Spinal cord (tissue), 10 donors: ENCODE measurements around the gene ZBTB7C. TPM values are rescaled to one million over a fixed set of nuclear protein-coding genes. Genes with fewer than 3 reads are reported as not detected.

ENCODE experiments used
- DNase-seq, 6 donors: peaks; one replicate each; pipeline versions ENCODE4 v3.0.0 to v3.0.0-alpha.2; 2013 to 2015; ENCODE audit warnings: low spot score in 6 of 6, low read depth in 4 of 6
- H3K27ac ChIP-seq: one replicate; pipeline ENCODE4 v1.5.1; 2013; ENCODE audit warnings: low read depth, low read length, control low read depth
- H3K27me3 ChIP-seq: one replicate; pipeline ENCODE4 v1.6.1; 2013; ENCODE audit warnings: low read length; ENCODE audit not compliant: control insufficient read depth, insufficient read depth
- H3K36me3 ChIP-seq: one replicate; pipeline ENCODE4 v1.6.1; 2013; ENCODE audit warnings: low read length; ENCODE audit not compliant: control insufficient read depth, insufficient read depth
- H3K4me1 ChIP-seq: one replicate; pipeline ENCODE4 v1.6.1; 2013; ENCODE audit warnings: low read length; ENCODE audit not compliant: control insufficient read depth, insufficient read depth
- H3K4me3 ChIP-seq: one replicate; pipeline ENCODE4 v1.5.1; 2013; ENCODE audit warnings: low read depth, low read length, control low read depth
- H3K9me3 ChIP-seq: one replicate; pipeline ENCODE4 v1.6.1; 2013; ENCODE audit warnings: low read length; ENCODE audit not compliant: control insufficient read depth, insufficient read depth
- WGBS: methylation state at CpG from one replicate; pipeline ENCODE4 v1.1.5; 2013; ENCODE audit warnings: missing lambda C conversion rate; ENCODE audit not compliant: insufficient coverage; 5-methylcytosine and 5-hydroxymethylcytosine counted together
- polyA plus RNA-seq, 2 donors: library from polyadenylated mRNA; unstranded; fragments of 120-200 nt; gene quantifications; one replicate each; pipeline ENCODE4 v1.2.1, GENCODE V29; 2013; ENCODE audit not compliant: insufficient read length in 2 of 2
- total RNA-seq, 2 donors: library from RNA; depleted of rRNA in 1 of 2; stranded (reverse); fragments of 120-200 nt in 1 of 2; fragments of >200 nt in 1 of 2; gene quantifications; one replicate each; pipeline versions ENCODE4 v1.2.3 to v1.2.4, GENCODE V29; 2013 to 2014
- donor health status: healthy.

ZBTB7C gene
- total and polyA plus RNA-seq, 4 donors = 7.6 to 15.7 (median 9.8) TPM

DNA sequence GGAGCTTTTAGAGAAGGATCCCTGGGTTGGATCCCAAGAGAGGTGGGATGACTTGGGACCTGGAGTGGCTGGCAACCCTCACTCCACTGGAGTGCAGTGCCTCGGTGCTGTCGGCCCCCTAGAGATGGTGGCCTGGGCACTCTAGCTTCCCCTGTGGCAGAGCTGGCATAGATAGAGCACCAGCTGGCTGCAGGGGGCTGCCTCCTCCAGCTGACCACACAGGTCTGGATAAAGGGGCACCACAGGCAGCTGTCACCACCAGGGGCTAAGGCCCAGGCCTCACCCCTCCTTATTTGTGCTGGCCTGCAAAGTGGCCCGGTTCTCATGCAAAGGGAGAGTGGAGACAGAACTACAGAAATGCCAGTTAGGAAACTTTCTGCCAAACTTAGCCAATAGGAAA lies 74.3 kb downstream of the ZBTB7C start:
- H3K27ac ChIP-seq = no peak overlapping the region
- peaks cover 14% of the 10 kb centered on the region for H3K4me1 ChIP-seq
- no peak overlapping the region for H3K4me3 ChIP-seq
- no peaks in the 10 kb centered on the region for H3K27me3 ChIP-seq
- H3K36me3 ChIP-seq = no peaks in the 10 kb centered on the region
- no peaks in the 10 kb centered on the region for H3K9me3 ChIP-seq
- 70% methylated on average over 3 of the region's 3 CpGs for WGBS
- DNase-seq = no peak

DNA sequence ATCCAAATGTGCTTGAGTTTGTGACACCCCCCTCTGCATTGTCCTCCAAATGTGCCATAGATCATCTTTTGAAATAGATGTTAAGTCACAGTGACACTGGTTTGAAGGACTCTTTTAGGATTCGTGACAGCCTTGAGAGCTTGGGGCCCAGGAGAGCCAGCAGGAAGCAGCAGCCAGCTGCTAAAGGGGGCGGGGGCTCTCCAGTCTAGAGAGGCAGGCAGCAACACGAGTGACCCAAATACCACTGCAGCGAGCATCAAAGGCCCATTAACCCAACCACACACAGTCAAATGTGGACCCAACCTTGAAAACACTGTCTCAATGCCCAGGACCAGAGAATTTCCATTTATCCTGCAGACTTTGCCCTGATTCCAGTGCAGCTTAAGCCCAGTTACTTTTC lies 75.6 kb downstream of the ZBTB7C start:
- Histone ChIP-seq H3K9me3 (no peaks in the 10 kb centered on the region), H3K36me3 (no peaks in the 10 kb centered on the region), H3K27me3 (no peaks in the 10 kb centered on the region), H3K27ac (no peak overlapping the region), H3K4me1 (peaks cover 7% of the 10 kb centered on the region), H3K4me3 (no peak overlapping the region)
- DNase-seq = peak in 1 of 6 donors; percentile 36
- WGBS = 17% methylated on average over 4 of the region's 4 CpGs

DNA sequence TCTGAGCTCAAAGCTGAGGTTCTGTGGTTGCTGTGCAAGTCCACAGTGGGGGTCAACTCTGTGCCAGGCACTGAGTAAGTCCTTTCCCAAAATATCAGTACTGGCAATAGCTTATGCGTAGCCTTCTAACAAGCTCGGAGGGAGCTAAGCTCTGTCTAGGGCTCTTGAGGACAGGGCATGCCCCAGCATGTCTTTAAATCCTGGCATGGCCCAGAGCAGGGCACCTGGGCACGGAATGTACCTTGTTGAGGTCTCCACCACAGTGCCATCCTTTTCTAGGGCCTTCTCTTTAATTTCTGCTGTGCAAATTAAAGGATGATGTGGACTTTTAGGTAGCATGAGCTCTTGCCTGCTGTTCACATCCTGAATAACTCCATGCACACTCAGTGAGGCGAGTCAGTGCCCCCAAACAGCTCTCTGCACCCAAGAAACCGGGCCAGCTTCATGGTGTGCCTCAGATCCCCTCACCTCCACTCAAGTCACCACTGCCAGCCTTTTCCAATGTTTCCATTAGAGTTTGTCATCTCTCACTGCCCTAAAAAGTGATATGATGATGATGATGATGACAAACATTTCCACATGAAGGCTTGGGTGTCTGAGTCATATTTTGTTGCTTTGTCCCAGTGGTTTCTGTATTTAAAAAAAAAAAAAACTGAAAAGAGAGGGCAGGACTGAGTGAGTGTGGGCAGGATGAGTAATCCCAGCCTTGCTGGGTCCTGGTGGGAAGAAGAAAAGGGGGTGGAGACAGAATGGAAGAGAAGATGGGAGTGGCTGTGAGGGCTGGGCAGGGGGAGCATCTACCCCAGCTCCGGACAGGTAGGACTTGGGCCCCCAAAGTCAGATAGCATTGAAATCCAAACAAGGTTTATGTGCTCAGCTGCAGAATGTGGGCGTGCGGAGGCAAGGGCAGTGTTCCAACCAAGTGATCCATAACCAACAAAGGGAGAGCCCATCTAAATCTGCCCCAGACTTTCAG lies 78.9 kb downstream of the ZBTB7C start:
- no peak for DNase-seq
- Histone ChIP-seq H3K4me3 (no peak overlapping the region), H3K9me3 (no peaks in the 10 kb centered on the region), H3K4me1 (peaks cover 7% of the 10 kb centered on the region), H3K36me3 (no peaks in the 10 kb centered on the region), H3K27ac (no peak overlapping the region), H3K27me3 (no peaks in the 10 kb centered on the region)
- 97% methylated on average over 6 of the region's 8 CpGs for WGBS

DNA sequence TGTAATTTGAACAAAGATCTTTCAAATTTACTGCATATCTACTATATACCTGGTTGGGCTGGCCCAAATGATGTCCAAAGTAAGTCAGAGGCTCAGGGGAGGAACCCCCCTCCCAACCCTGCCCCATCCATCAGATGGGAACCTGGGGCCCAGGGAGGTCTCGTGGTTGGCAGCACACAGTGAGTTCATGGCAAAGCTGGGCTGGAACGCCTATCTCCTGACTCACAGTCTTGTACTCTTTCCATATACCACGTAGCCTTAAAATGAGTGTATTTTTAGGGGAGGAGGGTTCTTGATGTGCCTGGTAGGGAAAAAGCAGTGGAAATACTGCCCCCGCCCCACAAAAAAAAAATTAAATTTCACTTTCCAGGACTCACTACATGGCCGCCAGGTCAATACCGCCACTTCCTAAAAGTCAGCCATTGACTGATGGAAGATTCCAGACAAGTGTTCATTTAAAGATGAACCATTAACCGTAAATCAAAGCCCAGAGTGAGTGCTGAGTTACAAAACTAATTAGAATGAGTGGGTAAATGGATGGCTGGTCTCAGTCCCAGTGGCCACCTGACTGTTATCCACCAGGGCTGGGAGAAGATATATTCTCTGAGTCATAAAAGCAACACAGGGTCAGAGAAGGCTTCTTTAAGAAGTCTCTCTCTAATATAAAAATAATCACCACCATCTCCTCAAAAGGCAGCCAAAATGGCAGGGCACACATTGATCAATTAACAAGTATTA lies 80.5 kb downstream of the ZBTB7C start:
- no peaks in the 10 kb centered on the region for H3K9me3 ChIP-seq
- H3K36me3 ChIP-seq = no peaks in the 10 kb centered on the region
- H3K27ac ChIP-seq = no peak overlapping the region
- peaks cover 3% of the 10 kb centered on the region for H3K4me1 ChIP-seq
- WGBS = 100% methylated on average over 2 of the region's 7 CpGs
- no peaks in the 10 kb centered on the region for H3K27me3 ChIP-seq
- H3K4me3 ChIP-seq = no peak overlapping the region
- DNase-seq = no peak

DNA sequence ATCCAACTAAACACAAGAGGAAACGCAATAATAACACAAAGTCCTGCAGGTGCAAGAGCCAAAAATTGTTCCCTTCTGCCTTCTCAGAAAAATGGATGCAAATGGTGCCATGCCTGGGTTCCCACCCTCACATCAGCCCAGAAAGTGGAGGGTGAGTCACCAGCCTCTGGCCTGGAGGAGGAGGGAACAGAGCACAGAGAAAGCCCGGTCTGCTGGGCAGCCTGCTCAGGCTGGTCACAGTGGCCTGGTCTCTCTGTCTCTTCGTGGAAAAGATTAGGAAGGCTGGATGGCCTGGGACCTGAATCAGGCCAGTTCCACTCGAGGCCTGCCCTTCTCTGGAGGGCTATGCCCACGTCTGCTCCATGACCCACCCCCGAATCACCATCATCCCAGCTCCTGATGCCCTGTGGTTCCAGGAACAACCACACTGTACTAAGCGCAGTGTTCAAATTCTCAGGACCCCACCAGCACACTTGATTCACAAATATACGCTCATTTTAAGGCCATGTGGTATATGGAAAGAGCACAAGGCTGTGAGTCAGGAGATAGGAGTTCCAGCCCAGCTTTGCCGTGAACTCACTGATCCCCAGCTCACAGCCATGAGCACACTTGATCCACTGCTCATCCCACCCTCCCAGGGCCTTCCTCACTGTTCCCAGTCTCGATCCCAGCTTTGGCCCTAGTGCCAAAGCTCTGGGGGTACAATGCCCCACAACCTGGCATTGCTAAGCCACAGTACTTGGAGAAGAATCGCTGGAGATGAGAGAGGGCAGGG lies 82.1 kb downstream of the ZBTB7C start:
- Histone ChIP-seq H3K4me1 (no peaks in the 10 kb centered on the region), H3K36me3 (no peaks in the 10 kb centered on the region), H3K27ac (no peak overlapping the region), H3K27me3 (no peaks in the 10 kb centered on the region), H3K9me3 (no peaks in the 10 kb centered on the region), H3K4me3 (no peak overlapping the region)
- WGBS = 81% methylated on average over 8 of the region's 11 CpGs
- DNase-seq = no peak

DNA sequence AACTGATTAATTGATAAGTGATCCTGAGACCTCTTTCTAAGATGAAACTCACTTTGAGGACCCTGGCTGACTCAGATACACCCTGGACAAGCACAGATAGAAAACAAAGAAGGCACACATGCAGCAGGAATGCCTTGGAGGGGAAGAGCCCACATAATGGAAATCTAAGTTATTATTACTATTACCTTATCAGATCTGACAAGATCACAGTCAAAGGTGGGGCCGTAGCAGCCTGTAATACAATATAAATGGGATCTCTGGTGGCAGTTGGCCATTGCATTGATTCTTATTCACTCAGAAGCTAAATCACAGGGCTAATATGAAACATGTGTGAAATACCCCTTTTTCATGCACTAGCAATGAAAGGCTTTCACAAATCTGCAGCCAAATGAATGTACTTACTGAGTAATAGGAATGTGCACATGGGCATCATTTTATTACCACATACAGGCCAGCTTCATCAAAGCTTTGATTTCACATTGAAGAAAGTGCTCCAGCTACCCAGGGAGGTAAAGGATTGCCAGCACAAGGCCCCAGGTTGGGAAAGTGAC lies 84.0 kb downstream of the ZBTB7C start:
- Histone ChIP-seq H3K4me1 (peaks cover 15% of the 10 kb centered on the region), H3K9me3 (no peaks in the 10 kb centered on the region), H3K27ac (no peak overlapping the region), H3K27me3 (no peaks in the 10 kb centered on the region), H3K36me3 (no peaks in the 10 kb centered on the region), H3K4me3 (no peak overlapping the region)
- no peak for DNase-seq
- WGBS = no CpG with 5 or more reads among the region's 1 CpG

DNA sequence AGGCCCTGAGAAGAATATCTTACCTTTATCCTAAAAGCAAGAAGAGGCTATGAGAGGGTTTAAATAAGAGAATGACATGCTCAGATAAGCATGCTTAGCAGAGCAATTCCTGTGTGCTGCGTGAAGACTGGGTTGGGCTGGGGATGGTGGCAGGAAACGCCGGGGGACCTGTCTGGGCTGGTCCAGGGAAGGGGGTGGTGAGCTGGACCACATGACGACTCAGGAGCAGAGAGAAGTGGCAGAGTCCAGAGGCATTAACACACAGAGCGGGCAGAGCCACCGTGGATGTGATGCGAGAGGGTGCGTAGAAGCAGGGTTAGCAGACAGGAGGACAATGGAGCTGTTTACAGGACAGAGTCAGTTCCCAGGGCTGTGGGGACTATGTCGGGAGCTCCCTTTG lies 84.5 kb downstream of the ZBTB7C start:
- Histone ChIP-seq H3K4me1 (peaks cover 18% of the 10 kb centered on the region), H3K27me3 (no peaks in the 10 kb centered on the region), H3K27ac (no peak overlapping the region), H3K36me3 (no peaks in the 10 kb centered on the region), H3K9me3 (no peaks in the 10 kb centered on the region), H3K4me3 (no peak overlapping the region)
- 88% methylated on average over 9 of the region's 9 CpGs for WGBS
- no peak for DNase-seq

DNA sequence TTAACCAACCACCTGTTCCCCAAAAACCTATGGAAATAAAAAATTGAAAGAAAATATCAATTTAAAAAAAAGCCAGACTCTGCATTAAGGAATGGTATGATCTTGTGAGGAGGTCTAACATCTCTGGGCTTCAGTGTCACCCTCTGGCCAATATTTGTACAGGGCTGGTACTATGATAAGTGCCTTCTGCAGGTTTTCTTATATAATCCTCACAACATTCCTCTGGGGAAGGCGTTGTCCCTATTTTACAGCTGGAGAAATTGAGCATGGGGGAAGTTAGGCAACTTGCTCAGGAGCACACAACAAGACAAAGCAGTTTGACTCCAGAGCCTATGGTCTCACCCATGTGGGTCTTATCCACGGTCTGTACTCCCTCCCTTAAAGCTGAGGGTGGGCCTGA lies 86.0 kb downstream of the ZBTB7C start:
- Histone ChIP-seq H3K9me3 (no peaks in the 10 kb centered on the region), H3K27me3 (no peaks in the 10 kb centered on the region), H3K27ac (no peak overlapping the region), H3K4me1 (peaks cover 25% of the 10 kb centered on the region), H3K36me3 (no peaks in the 10 kb centered on the region), H3K4me3 (no peak overlapping the region)
- DNase-seq = no peak
- no CpG with 5 or more reads among the region's 2 CpGs for WGBS

DNA sequence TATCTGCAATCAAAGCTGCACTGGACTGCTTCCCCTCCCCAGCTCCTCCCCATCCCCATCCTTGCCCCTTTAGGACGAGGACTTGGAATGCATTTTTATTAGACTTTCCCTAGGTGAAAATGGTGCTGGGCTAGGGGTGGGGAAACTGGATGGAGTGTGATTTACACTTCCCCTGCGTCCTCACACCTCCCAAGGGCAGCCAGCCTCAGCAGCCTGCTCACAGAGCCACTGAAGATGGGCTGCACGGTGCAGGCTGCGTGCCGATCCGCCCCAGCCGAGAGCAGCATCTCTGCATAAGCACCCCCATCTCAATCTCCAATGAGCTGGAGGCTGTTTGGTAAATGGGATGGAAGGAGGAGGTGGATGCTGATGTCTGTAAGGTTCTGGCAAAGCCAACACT lies 87.6 kb downstream of the ZBTB7C start:
- H3K27me3 ChIP-seq = no peaks in the 10 kb centered on the region
- no peak for DNase-seq
- H3K36me3 ChIP-seq = no peaks in the 10 kb centered on the region
- H3K9me3 ChIP-seq = no peaks in the 10 kb centered on the region
- H3K4me1 ChIP-seq = peaks cover 30% of the 10 kb centered on the region
- no CpG with 5 or more reads among the region's 7 CpGs for WGBS
- no peak overlapping the region for H3K4me3 ChIP-seq
- H3K27ac ChIP-seq = no peak overlapping the region
